ENCODE data around the gene GLRX.

GLRX gene

DNA sequence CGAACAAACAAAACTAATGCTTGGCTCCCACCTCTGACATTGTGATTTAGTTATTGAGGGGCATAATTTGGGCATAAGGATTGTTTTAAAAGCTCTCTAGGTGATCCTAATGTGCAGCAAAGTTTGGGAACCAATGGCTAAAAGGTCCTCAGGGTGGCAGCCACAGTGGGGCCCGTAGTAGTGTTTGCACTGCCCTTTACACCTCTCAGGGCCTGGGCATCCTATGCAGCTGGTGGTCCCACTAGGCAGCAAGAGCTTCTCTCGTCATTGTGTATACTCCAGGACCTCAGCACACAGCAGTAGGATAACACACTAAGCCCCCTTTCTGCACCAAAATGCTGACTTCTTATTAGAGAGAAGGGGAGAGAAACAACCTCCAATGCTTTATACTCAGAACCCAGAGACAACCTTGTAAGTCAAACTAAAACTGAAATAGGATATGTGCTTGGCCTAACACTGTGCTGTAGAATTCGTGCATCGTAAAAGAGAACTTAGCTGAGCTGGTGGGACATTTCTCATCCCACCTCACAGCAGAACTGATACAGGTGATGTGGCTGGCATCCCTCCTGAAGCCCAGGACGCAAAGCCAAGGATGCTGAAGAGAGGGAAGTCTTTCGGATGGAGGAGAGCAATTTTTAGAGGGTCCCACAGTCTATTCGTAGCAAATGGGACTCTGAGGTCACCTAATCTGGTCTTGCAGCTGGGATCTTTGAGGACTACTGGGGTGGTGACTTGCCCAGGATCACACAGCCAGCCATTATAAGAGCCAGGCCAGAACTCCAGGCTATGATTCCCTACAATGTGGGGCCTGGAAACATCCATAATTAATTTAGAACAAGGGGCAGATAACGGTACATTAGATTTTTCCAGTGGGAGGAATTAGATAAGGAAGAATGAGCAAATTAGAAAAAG is 1.2 kb downstream of the GLRX start:
- TF ChIP-seq POLR2AphosphoS5 (IDR thresholded peaks at IDR 0.05; ENCODE audit: low read depth) (no peak), GABPA (IDR thresholded peaks at IDR 0.05; ENCODE audit: low read depth) (no peak), CTCF (IDR thresholded peaks at IDR 0.05; ENCODE audit: insufficient read depth, low read length) (no peak), SPI1 (IDR thresholded peaks at IDR 0.05; ENCODE audit: borderline replicate concordance, low read depth) (no peak)
- TF ChIP-seq, protein P1, sequence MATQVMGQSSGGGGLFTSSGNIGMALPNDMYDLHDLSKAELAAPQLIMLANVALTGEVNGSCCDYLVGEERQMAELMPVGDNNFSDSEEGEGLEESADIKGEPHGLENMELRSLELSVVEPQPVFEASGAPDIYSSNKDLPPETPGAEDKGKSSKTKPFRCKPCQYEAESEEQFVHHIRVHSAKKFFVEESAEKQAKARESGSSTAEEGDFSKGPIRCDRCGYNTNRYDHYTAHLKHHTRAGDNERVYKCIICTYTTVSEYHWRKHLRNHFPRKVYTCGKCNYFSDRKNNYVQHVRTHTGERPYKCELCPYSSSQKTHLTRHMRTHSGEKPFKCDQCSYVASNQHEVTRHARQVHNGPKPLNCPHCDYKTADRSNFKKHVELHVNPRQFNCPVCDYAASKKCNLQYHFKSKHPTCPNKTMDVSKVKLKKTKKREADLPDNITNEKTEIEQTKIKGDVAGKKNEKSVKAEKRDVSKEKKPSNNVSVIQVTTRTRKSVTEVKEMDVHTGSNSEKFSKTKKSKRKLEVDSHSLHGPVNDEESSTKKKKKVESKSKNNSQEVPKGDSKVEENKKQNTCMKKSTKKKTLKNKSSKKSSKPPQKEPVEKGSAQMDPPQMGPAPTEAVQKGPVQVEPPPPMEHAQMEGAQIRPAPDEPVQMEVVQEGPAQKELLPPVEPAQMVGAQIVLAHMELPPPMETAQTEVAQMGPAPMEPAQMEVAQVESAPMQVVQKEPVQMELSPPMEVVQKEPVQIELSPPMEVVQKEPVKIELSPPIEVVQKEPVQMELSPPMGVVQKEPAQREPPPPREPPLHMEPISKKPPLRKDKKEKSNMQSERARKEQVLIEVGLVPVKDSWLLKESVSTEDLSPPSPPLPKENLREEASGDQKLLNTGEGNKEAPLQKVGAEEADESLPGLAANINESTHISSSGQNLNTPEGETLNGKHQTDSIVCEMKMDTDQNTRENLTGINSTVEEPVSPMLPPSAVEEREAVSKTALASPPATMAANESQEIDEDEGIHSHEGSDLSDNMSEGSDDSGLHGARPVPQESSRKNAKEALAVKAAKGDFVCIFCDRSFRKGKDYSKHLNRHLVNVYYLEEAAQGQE (IDR thresholded peaks at IDR 0.05; ENCODE audit: insufficient replicate concordance, low read depth): no peak
- Histone ChIP-seq H3K27me3 (ENCODE audit: insufficient read depth, poor library complexity, severe bottlenecking) (no peaks in the 10 kb centered on the region), H3K27ac (replicated peaks) (peak overlapping the region; percentile 75), H3K4me3 (replicated peaks; ENCODE audit: insufficient read depth, low read length) (peak overlapping the region; percentile 78)
- DNase-seq (ENCODE audit: low read depth in 1 of 2, low spot score in 1 of 2): no peak

DNA sequence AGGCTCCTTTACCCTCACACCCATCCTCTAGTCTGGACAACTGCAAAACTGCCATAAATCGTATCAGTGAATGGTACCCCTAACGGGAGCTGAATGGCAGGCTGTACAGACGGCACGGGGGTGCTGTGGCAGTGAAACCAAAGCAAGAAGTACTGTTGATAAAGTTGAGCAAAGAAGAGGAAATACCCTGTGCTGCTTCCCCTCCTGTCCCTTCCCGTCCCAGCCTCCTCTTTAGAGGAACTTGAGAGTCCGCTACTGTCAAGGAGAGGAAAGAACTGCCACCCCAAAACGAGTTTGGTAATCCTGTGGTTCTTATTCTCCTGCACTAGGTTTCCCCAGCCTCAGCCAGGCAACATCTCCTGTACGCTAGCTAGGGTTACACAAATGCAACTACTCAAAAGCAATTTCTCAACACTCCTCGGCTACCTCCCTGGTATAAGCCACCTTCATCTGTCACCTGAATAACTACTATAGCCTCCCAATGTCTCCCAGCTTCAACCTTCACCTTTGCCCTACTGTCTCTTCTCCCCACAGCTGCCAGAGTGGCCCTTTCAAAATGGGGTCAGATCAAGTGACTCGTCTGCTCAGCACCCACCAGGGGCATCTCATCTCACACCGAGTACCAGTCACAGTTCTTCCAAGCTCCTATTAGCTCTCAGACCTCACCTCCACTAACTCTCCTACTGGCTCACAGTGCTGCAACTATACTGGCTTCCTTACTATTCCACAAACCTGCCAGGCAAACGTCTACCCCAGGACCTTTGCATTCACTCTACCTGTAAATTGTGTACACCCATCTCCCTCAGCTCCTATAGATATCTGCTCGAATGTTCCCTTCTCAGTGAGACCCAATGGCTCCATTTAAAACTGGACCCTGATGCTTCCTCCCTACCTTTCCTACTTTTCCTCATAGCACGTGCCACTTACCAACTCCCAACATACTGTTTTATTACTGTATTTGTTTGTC is 4.1 kb downstream of the GLRX start:
- Histone ChIP-seq H3K4me3 (replicated peaks; ENCODE audit: insufficient read depth, low read length) (peak overlapping the region; percentile 27), H3K27me3 (ENCODE audit: insufficient read depth, poor library complexity, severe bottlenecking) (no peaks in the 10 kb centered on the region), H3K27ac (replicated peaks) (peak overlapping the region; percentile 71)
- DNase-seq (ENCODE audit: low read depth in 1 of 2, low spot score in 1 of 2): peak; percentile 75 to 92
- TF ChIP-seq POLR2AphosphoS5 (IDR thresholded peaks at IDR 0.05; ENCODE audit: low read depth) (peak; percentile 53; the same call in 1 of the 2 replicates), SPI1 (IDR thresholded peaks at IDR 0.05; ENCODE audit: borderline replicate concordance, low read depth) (peak; percentile 68; the same call in 1 of the 2 replicates), GABPA (IDR thresholded peaks at IDR 0.05; ENCODE audit: low read depth) (peak; percentile 63)
- TF ChIP-seq, protein P1 (IDR thresholded peaks at IDR 0.05; ENCODE audit: insufficient replicate concordance, low read depth): no peak

DNA sequence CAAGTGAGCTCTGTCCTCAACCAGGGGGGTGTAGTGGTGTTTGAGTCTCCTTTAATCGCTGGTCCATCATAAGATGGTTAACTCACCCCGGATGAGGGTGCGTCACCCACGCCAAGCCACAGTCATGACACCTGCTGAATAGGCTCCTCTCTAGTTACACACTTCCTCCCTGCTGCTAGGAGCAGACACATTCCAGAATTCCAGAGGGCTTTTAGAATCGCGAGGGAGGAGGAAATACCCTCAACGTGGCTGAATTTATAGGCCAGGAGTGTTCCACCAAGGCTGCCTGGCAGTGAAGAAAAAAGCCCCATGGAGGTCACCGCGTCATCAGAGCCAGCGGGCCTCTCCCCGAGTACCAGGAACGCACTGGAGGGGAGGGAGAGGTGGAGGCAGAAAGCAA is 5.1 kb downstream of the GLRX start:
- H3K4me3 ChIP-seq (replicated peaks; ENCODE audit: insufficient read depth, low read length): peak overlapping the region; percentile 27
- H3K27ac ChIP-seq (replicated peaks): peak overlapping the region; percentile 71
- no peaks in the 10 kb centered on the region for H3K27me3 ChIP-seq (ENCODE audit: insufficient read depth, poor library complexity, severe bottlenecking)
- DNase-seq (ENCODE audit: low read depth in 1 of 2, low spot score in 1 of 2): no peak
- TF ChIP-seq GABPA (IDR thresholded peaks at IDR 0.05; ENCODE audit: low read depth): no peak
- no peak for TF ChIP-seq CTCF (IDR thresholded peaks at IDR 0.05; ENCODE audit: insufficient read depth, low read length)
- TF ChIP-seq, protein P1 (IDR thresholded peaks at IDR 0.05; ENCODE audit: insufficient replicate concordance, low read depth): no peak
- no peak for TF ChIP-seq SPI1 (IDR thresholded peaks at IDR 0.05; ENCODE audit: borderline replicate concordance, low read depth)
- TF ChIP-seq POLR2AphosphoS5 (IDR thresholded peaks at IDR 0.05; ENCODE audit: low read depth): no peak
